ENCODE results near the gene ROR2.

Gene ROR2

GRCh38 chr9:91522481-91522880 is 427.5 kb downstream of the ROR2 start:
- no peaks in the 10 kb centered on the region for H3K9me3 ChIP-seq (ENCODE audit: insufficient read depth, low read length, severe bottlenecking)
- H3K4me2 ChIP-seq (ENCODE audit: insufficient read depth, low read length), result no peak overlapping the region
- H4K20me1 ChIP-seq (ENCODE audit: insufficient read depth, low read length), result no peaks in the 10 kb centered on the region
- H3K27ac ChIP-seq (ENCODE audit: low read length), result no peak overlapping the region
- no peak overlapping the region for H3K4me3 ChIP-seq (ENCODE audit: low read depth in 1 of 2, low read length in 2 of 2)
- H3K79me2 ChIP-seq (ENCODE audit: insufficient read depth, low read length), result no peaks in the 10 kb centered on the region
- no peak overlapping the region for H2AFZ ChIP-seq (ENCODE audit: low read depth, low read length)
- H3K27me3 ChIP-seq (ENCODE audit: insufficient read depth, low read length, poor library complexity), result no peaks in the 10 kb centered on the region
- TF ChIP-seq CTCF (IDR thresholded peaks at IDR 0.05; ENCODE audit: borderline replicate concordance, extremely low read depth, low read length, poor library complexity, severe bottlenecking), result no peak
- TF ChIP-seq EZH2 (IDR thresholded peaks at IDR 0.05; ENCODE audit: borderline replicate concordance, low read depth, low read length, severe bottlenecking), result no peak
- no peaks in the 10 kb centered on the region for H3K4me1 ChIP-seq (ENCODE audit: insufficient read depth, low read length)
- no peak overlapping the region for H3K9ac ChIP-seq (ENCODE audit: low read depth, low read length)
- no peaks in the 10 kb centered on the region for H3K36me3 ChIP-seq (ENCODE audit: insufficient read depth, low read length)
- DNase-seq (no peak), ATAC-seq (ENCODE audit: insufficient read depth, low read depth) (no peak)

- H3K4me3 ChIP-seq (ENCODE audit: low read depth in 1 of 2, low read length in 2 of 2), result no peak overlapping the region
- DNase-seq (no peak), ATAC-seq (ENCODE audit: insufficient read depth, low read depth) (no peak)
- no peaks in the 10 kb centered on the region for H4K20me1 ChIP-seq (ENCODE audit: insufficient read depth, low read length)
- H3K79me2 ChIP-seq (ENCODE audit: insufficient read depth, low read length), result no peaks in the 10 kb centered on the region
- no peaks in the 10 kb centered on the region for H3K4me1 ChIP-seq (ENCODE audit: insufficient read depth, low read length)
- H3K27ac ChIP-seq (ENCODE audit: low read length), result no peak overlapping the region
- H2AFZ ChIP-seq (ENCODE audit: low read depth, low read length), result no peak overlapping the region
- H3K27me3 ChIP-seq (ENCODE audit: insufficient read depth, low read length, poor library complexity), result no peaks in the 10 kb centered on the region
- no peaks in the 10 kb centered on the region for H3K36me3 ChIP-seq (ENCODE audit: insufficient read depth, low read length)
- no peak for TF ChIP-seq EZH2 (IDR thresholded peaks at IDR 0.05; ENCODE audit: borderline replicate concordance, low read depth, low read length, severe bottlenecking)
- no peak for TF ChIP-seq CTCF (IDR thresholded peaks at IDR 0.05; ENCODE audit: borderline replicate concordance, extremely low read depth, low read length, poor library complexity, severe bottlenecking)
- H3K4me2 ChIP-seq (ENCODE audit: insufficient read depth, low read length), result no peak overlapping the region
- H3K9me3 ChIP-seq (ENCODE audit: insufficient read depth, low read length, severe bottlenecking), result no peaks in the 10 kb centered on the region
- H3K9ac ChIP-seq (ENCODE audit: low read depth, low read length), result no peak overlapping the region
These were observed 430.3 kb downstream of the ROR2 start for GRCh38 chr9:91519520-91520277.

GRCh38 chr9:91518462-91518861 is 431.6 kb downstream of the ROR2 start:
- ATAC-seq (ENCODE audit: insufficient read depth, low read depth), result no peak
- H3K79me2 ChIP-seq (ENCODE audit: insufficient read depth, low read length), result no peaks in the 10 kb centered on the region
- no peak for DNase-seq

More at GRCh38 chr9:91518462-91518861, 431.6 kb downstream of the ROR2 start:
- H3K27me3 ChIP-seq (ENCODE audit: insufficient read depth, low read length, poor library complexity), result no peaks in the 10 kb centered on the region
- H4K20me1 ChIP-seq (ENCODE audit: insufficient read depth, low read length), result no peaks in the 10 kb centered on the region
- H3K36me3 ChIP-seq (ENCODE audit: insufficient read depth, low read length), result no peaks in the 10 kb centered on the region
- TF ChIP-seq EZH2 (IDR thresholded peaks at IDR 0.05; ENCODE audit: borderline replicate concordance, low read depth, low read length, severe bottlenecking), result no peak
- TF ChIP-seq CTCF (IDR thresholded peaks at IDR 0.05; ENCODE audit: borderline replicate concordance, extremely low read depth, low read length, poor library complexity, severe bottlenecking), result no peak
- no peak overlapping the region for H3K4me3 ChIP-seq (ENCODE audit: low read depth in 1 of 2, low read length in 2 of 2)
- H3K4me2 ChIP-seq (ENCODE audit: insufficient read depth, low read length), result no peak overlapping the region
- H3K9me3 ChIP-seq (ENCODE audit: insufficient read depth, low read length, severe bottlenecking), result no peaks in the 10 kb centered on the region
- no peak overlapping the region for H3K27ac ChIP-seq (ENCODE audit: low read length)
- H3K4me1 ChIP-seq (ENCODE audit: insufficient read depth, low read length), result no peaks in the 10 kb centered on the region
- no peak overlapping the region for H2AFZ ChIP-seq (ENCODE audit: low read depth, low read length)
- no peak overlapping the region for H3K9ac ChIP-seq (ENCODE audit: low read depth, low read length)
